PC-3 (cell line): ENCODE data around the gene MIOX.

Source experiments
- CTCF ChIP-seq: fragments of 300-600 bp; sonication (generic); conservative IDR thresholded peaks from 2 replicates; pipeline ENCODE4 v1.5.1; 2017; ENCODE audit warnings: antibody characterized with exemption, low read depth, mild to moderate bottlenecking, low read length
- EZH2 ChIP-seq: fragments of 300-600 bp; sonication (generic); IDR thresholded peaks from one replicate; pipeline ENCODE4 v1.6.1; 2017; ENCODE audit warnings: antibody characterized with exemption, mild to moderate bottlenecking, low read length; ENCODE audit not compliant: unreplicated experiment
- EZH2phosphoT487 ChIP-seq: fragments of 300-600 bp; sonication (generic); IDR thresholded peaks from 2 replicates; pipeline ENCODE4 v1.6.1; 2018; ENCODE audit warnings: mild to moderate bottlenecking, antibody characterized with exemption, low read length, borderline replicate concordance

GRCh38 chr22:50467341-50467740, 19.3 kb upstream of the MIOX start:
- TF ChIP-seq CTCF (no peak), EZH2phosphoT487 (no peak), EZH2 (no peak)
